ENCODE measurements around the gene RUNX2. TPM values are rescaled to one million over a fixed set of nuclear protein-coding genes. Genes with fewer than 3 reads are reported as not detected.

The RUNX2 gene
- polyA plus RNA-seq, 1 of the 3 experiments (the other 2 are of a cell fraction), result 4.4 TPM

- H3K4me2 ChIP-seq, result no peak overlapping the region
- peaks cover 4% of the 10 kb centered on the region for H3F3A ChIP-seq (replicated peaks; ENCODE audit: insufficient read depth)
- H3K9me2 ChIP-seq, result no peaks in the 10 kb centered on the region
- peaks cover 0 to 9% of the 10 kb centered on the region in 2 experiments; a peak in 1 of 4 replicates for H3K4me1 ChIP-seq (ENCODE audit: control insufficient read depth in 1 of 2, insufficient read depth in 2 of 2, low read depth in 1 of 2, low read length in 1 of 2)
- no peak overlapping the region for H3K4me3 ChIP-seq (ENCODE audit: low read depth in 2 of 2, low read length in 1 of 2)
- no peaks in the 10 kb centered on the region for H3K79me2 ChIP-seq (ENCODE audit: insufficient read depth)
- no peaks in the 10 kb centered on the region for H3K27me3 ChIP-seq (ENCODE audit: insufficient read depth)
- no peak overlapping the region for H2AFZ ChIP-seq (ENCODE audit: low read depth)
- DNase-seq, result no peak
- POLR2A ChIA-PET, result interaction anchor here (0.5 kb wide), 1 partner anchor 1085 kb away, joined by 3 read pairs; no protein-coding TSS in a partner anchor
- no peaks in the 10 kb centered on the region for H3K9me3 ChIP-seq
- H3K36me3 ChIP-seq (replicated peaks in 1 of 2; ENCODE audit: control insufficient read depth in 1 of 2, insufficient read depth in 2 of 2, low read length in 1 of 2), result no peaks in the 10 kb centered on the region
- WGBS (ENCODE audit: low lambda C conversion rate), result 58% methylated on average over 9 of the region's 11 CpGs
- no peak overlapping the region for H3K9ac ChIP-seq
- H3K27ac ChIP-seq (ENCODE audit: low read depth in 2 of 2, low read length in 1 of 2), result no peak overlapping the region
- no peaks in the 10 kb centered on the region for H4K20me1 ChIP-seq (ENCODE audit: insufficient read depth)
- no peak for TF ChIP-seq SMC3 (IDR thresholded peaks at IDR 0.05; ENCODE audit: low read depth, low read length)
- TF ChIP-seq, protein P1, sequence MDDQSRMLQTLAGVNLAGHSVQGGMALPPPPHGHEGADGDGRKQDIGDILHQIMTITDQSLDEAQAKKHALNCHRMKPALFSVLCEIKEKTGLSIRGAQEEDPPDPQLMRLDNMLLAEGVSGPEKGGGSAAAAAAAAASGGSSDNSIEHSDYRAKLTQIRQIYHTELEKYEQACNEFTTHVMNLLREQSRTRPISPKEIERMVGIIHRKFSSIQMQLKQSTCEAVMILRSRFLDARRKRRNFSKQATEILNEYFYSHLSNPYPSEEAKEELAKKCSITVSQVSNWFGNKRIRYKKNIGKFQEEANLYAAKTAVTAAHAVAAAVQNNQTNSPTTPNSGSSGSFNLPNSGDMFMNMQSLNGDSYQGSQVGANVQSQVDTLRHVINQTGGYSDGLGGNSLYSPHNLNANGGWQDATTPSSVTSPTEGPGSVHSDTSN (IDR thresholded peaks at IDR 0.05), result no peak
- TF ChIP-seq TCF12 (IDR thresholded peaks at IDR 0.05), result no peak
- TF ChIP-seq RFX5 (IDR thresholded peaks at IDR 0.05; ENCODE audit: low read length), result no peak
- no peak for TF ChIP-seq JUND (IDR thresholded peaks at IDR 0.05)
- TF ChIP-seq, protein P2, sequence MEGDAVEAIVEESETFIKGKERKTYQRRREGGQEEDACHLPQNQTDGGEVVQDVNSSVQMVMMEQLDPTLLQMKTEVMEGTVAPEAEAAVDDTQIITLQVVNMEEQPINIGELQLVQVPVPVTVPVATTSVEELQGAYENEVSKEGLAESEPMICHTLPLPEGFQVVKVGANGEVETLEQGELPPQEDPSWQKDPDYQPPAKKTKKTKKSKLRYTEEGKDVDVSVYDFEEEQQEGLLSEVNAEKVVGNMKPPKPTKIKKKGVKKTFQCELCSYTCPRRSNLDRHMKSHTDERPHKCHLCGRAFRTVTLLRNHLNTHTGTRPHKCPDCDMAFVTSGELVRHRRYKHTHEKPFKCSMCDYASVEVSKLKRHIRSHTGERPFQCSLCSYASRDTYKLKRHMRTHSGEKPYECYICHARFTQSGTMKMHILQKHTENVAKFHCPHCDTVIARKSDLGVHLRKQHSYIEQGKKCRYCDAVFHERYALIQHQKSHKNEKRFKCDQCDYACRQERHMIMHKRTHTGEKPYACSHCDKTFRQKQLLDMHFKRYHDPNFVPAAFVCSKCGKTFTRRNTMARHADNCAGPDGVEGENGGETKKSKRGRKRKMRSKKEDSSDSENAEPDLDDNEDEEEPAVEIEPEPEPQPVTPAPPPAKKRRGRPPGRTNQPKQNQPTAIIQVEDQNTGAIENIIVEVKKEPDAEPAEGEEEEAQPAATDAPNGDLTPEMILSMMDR (IDR thresholded peaks at IDR 0.05), result no peak
- no peak for TF ChIP-seq SIN3A (IDR thresholded peaks at IDR 0.05; ENCODE audit: borderline replicate concordance, low read depth, low read length)
- no peak for TF ChIP-seq FOSL2 (IDR thresholded peaks at IDR 0.05; ENCODE audit: borderline replicate concordance, low read depth)
- TF ChIP-seq NRF1 (IDR thresholded peaks at IDR 0.05; ENCODE audit: low read depth, low read length), result no peak
- no peak for TF ChIP-seq GABPA (IDR thresholded peaks at IDR 0.05; ENCODE audit: low read depth)
- TF ChIP-seq MXI1 (IDR thresholded peaks at IDR 0.05; ENCODE audit: low read depth, low read length), result no peak
- no peak for TF ChIP-seq TAF1 (IDR thresholded peaks at IDR 0.05; ENCODE audit: borderline replicate concordance, low read depth, low read length)
- no peak for TF ChIP-seq MAX (IDR thresholded peaks at IDR 0.05; ENCODE audit: low read depth)
- TF ChIP-seq RXRA (IDR thresholded peaks at IDR 0.05; ENCODE audit: borderline replicate concordance, low read depth), result no peak
- TF ChIP-seq NFIC (IDR thresholded peaks at IDR 0.05; ENCODE audit: borderline replicate concordance), result no peak
- TF ChIP-seq RAD21 (IDR thresholded peaks at IDR 0.05; ENCODE audit: low read length), result no peak
- TF ChIP-seq MEF2A (IDR thresholded peaks at IDR 0.05; ENCODE audit: borderline replicate concordance, low read depth), result no peak
- no peak for TF ChIP-seq REST (IDR thresholded peaks at IDR 0.05; ENCODE audit: low read depth, low read length)
- no peak for TF ChIP-seq GATA2 (CRISPR knock-in tag; IDR thresholded peaks at IDR 0.05)
- CTCF ChIA-PET, result interaction anchor here (1.6 to 3.0 kb wide), 3 partner anchors 1056 to 1236 kb away, joined by 4 to 13 read pairs (median 6); no protein-coding TSS in a partner anchor
Measured at GRCh38 chr6:45712076-45712475, 383.9 kb downstream of the RUNX2 start.
